ENCODE data around the gene ACBD6. TPM values are rescaled to one million over a fixed set of nuclear protein-coding genes. Genes with fewer than 3 reads are reported as not detected.

ACBD6 gene
- total and polyA plus RNA-seq, 2 experiments from 2014 or later: 75.7 to 88.8 TPM

GRCh38 chr1:180456191-180456590 is 46.2 kb downstream of the ACBD6 start (continued):
- TF ChIP-seq EZH2 (IDR thresholded peaks at IDR 0.05; ENCODE audit: low read depth, unreplicated experiment) (no peak), CTCF (conservative IDR thresholded peaks at IDR 0.05; ENCODE audit: low read depth in 2 of 2) (no peak), ZNF114 (CRISPR knock-in tag; IDR thresholded peaks at IDR 0.05) (no peak), CREB1 (CRISPR knock-in tag; IDR thresholded peaks at IDR 0.05; ENCODE audit: low read depth) (no peak), STAT1 (IDR thresholded peaks at IDR 0.05; ENCODE audit: unreplicated experiment) (no peak), ETS1 (IDR thresholded peaks at IDR 0.05) (no peak), REST (IDR thresholded peaks at IDR 0.05; ENCODE audit: unreplicated experiment) (no peak), EZH2phosphoT487 (IDR thresholded peaks at IDR 0.05; ENCODE audit: unreplicated experiment) (no peak)

GRCh38 chr1:180451504-180451903 is 50.9 kb downstream of the ACBD6 start:
- no peaks in the 10 kb centered on the region for H3F3A ChIP-seq (replicated peaks; ENCODE audit: low read depth)
- DNase-seq (ENCODE audit: low spot score): no peak
- Mint-ChIP-seq H3K4me3 (no peak overlapping the region), H3K9me3 (peaks cover 23% of the 10 kb centered on the region), H3K4me1 (peaks cover 4% of the 10 kb centered on the region; the same call in 2 of the 3 replicates), H3K36me3 (ENCODE audit: low read depth) (peaks cover 43% of the 10 kb centered on the region), H3K27ac (no peak overlapping the region), H3K27me3 (ENCODE audit: insufficient read depth, low read depth, poor library complexity) (peaks cover 3% of the 10 kb centered on the region)
- no peaks in the 10 kb centered on the region for H3K36me3 ChIP-seq (ENCODE audit: insufficient read depth)
- ATAC-seq: no peak
- H3K4me3 ChIP-seq: no peak overlapping the region
- H3K27ac ChIP-seq (ENCODE audit: low read depth): no peak overlapping the region
- no peak for TF ChIP-seq NANOG (IDR thresholded peaks at IDR 0.05; ENCODE audit: borderline replicate concordance)
- TF ChIP-seq ETS1 (IDR thresholded peaks at IDR 0.05): no peak
- no peak for TF ChIP-seq STAT1 (IDR thresholded peaks at IDR 0.05; ENCODE audit: unreplicated experiment)
- TF ChIP-seq CREB1 (CRISPR knock-in tag; IDR thresholded peaks at IDR 0.05; ENCODE audit: low read depth): no peak
- TF ChIP-seq JUNB (IDR thresholded peaks at IDR 0.05; ENCODE audit: unreplicated experiment): no peak
- no peak for TF ChIP-seq ZNF331 (CRISPR knock-in tag; IDR thresholded peaks at IDR 0.05; ENCODE audit: low read depth)
- no peak overlapping the region for H3K4me2 ChIP-seq
- H3K9me2 ChIP-seq (ENCODE audit: insufficient read depth): no peaks in the 10 kb centered on the region
- no peak overlapping the region for H2AFZ ChIP-seq
- no peaks in the 10 kb centered on the region for H3K27me3 ChIP-seq (ENCODE audit: insufficient read depth)
- H3K4me1 ChIP-seq (ENCODE audit: insufficient read depth): no peaks in the 10 kb centered on the region; the same call in 1 of the 2 replicates
- H3K79me2 ChIP-seq (replicated peaks; ENCODE audit: insufficient read depth): peaks cover 44% of the 10 kb centered on the region; the same call in 1 of the 2 replicates
- H4K20me1 ChIP-seq (replicated peaks; ENCODE audit: insufficient read depth): no peaks in the 10 kb centered on the region; the same call in 1 of the 2 replicates
